NCI-H2171 treated with DMSO at 0.1 percent for 48 hours (cell line): ENCODE measurements around the gene FAF2.

ENCODE experiments used
- DNase-seq: peaks from one replicate; lab custom pipeline; 2025; lab: John Stamatoyannopoulos, UW

FAF2 gene

GRCh38 chr5:176507911-176508310 is 59.7 kb downstream of the FAF2 start:
- no peak for DNase-seq

GRCh38 chr5:176508603-176509002 is 60.4 kb downstream of the FAF2 start:
- DNase-seq, result no peak

GRCh38 chr5:176513788-176514187 is 65.6 kb downstream of the FAF2 start:
- DNase-seq, result no peak

- DNase-seq, result no peak
These were observed 66.2 kb downstream of the FAF2 start for GRCh38 chr5:176514244-176514950.

- no peak for DNase-seq
These were observed 67.2 kb downstream of the FAF2 start for GRCh38 chr5:176515396-176515795.

GRCh38 chr5:176517053-176517661 is 69.0 kb downstream of the FAF2 start:
- DNase-seq, result no peak

- no peak for DNase-seq
These were observed 71.9 kb downstream of the FAF2 start for GRCh38 chr5:176519810-176520720.

GRCh38 chr5:176521286-176521685 is 73.1 kb downstream of the FAF2 start:
- DNase-seq, result no peak

GRCh38 chr5:176521699-176522263 is 73.6 kb downstream of the FAF2 start:
- DNase-seq, result no peak

- DNase-seq, result no peak
These were observed 76.0 kb downstream of the FAF2 start for GRCh38 chr5:176524138-176524537.

- no peak for DNase-seq
These were observed 76.8 kb downstream of the FAF2 start for GRCh38 chr5:176524987-176525386.

- no peak for DNase-seq
These were observed 77.5 kb downstream of the FAF2 start for GRCh38 chr5:176525677-176526076.

GRCh38 chr5:176526462-176526861 is 78.3 kb downstream of the FAF2 start:
- DNase-seq, result no peak

GRCh38 chr5:176527246-176528222 is 79.3 kb downstream of the FAF2 start:
- no peak for DNase-seq

GRCh38 chr5:176528301-176528700 is 80.1 kb downstream of the FAF2 start:
- DNase-seq, result peak; percentile 49

- DNase-seq, result no peak
These were observed 80.6 kb downstream of the FAF2 start for GRCh38 chr5:176528761-176529115.

- peak; percentile 85 for DNase-seq
These were observed 81.0 kb downstream of the FAF2 start for GRCh38 chr5:176529116-176529740.

- DNase-seq, result peak; percentile 35
These were observed 81.6 kb downstream of the FAF2 start for GRCh38 chr5:176529741-176530141.

- DNase-seq, result no peak
These were observed 82.3 kb downstream of the FAF2 start for GRCh38 chr5:176530393-176530982.
